Fibroblast of lung (primary cell): ENCODE data around the gene TGFBRAP1. TPM values are rescaled to one million over a fixed set of nuclear protein-coding genes. Genes with fewer than 3 reads are reported as not detected.

Experiments used
- DNase-seq, 2 donors: peaks; one replicate each; pipeline versions ENCODE4 v3.0.0 to v3.0.0-alpha.2; 2010; ENCODE audit warnings: low read depth in 2 of 2
- H2AFZ ChIP-seq: 2 replicates; pipeline ENCODE4 v1.5.1; 2012; ENCODE audit warnings: low read length, control low read depth, inconsistent platforms
- H3K27ac ChIP-seq: 2 replicates; pipeline ENCODE4 v1.5.1; 2011; ENCODE audit warnings: low read length, control low read depth; ENCODE audit not compliant: insufficient read depth
- H3K27me3 ChIP-seq: 2 replicates; pipeline ENCODE4 v1.5.1; 2011; ENCODE audit warnings: mild to moderate bottlenecking, low read length; ENCODE audit not compliant: control insufficient read depth, insufficient read depth
- H3K36me3 ChIP-seq: 2 replicates; pipeline ENCODE4 v1.5.1; 2011; ENCODE audit warnings: low read length; ENCODE audit not compliant: control insufficient read depth, insufficient read depth
- H3K4me1 ChIP-seq: 2 replicates; pipeline ENCODE4 v1.5.1; 2011; ENCODE audit warnings: low read length; ENCODE audit not compliant: control insufficient read depth, insufficient read depth; ENCODE audit errors: extremely low read depth
- H3K4me2 ChIP-seq: 2 replicates; pipeline ENCODE4 v1.5.1; 2011; ENCODE audit warnings: low read length, control low read depth; ENCODE audit not compliant: insufficient read depth; ENCODE audit errors: extremely low read depth
- H3K4me3 ChIP-seq, 4 experiments: fragments of 200-600 bp in 1 of 4; sonication (generic) in 1 of 4; replicated peaks in 1 of 4; 2 replicates each; pipeline ENCODE4 v1.5.1; 2011 to 2016; ENCODE audit warnings: low read length in 4 of 4, low read depth in 3 of 4, mild to moderate bottlenecking in 3 of 4, control low read depth in 2 of 4, inconsistent platforms in 1 of 4, mixed read lengths in 1 of 4; ENCODE audit not compliant: insufficient read depth in 1 of 4; ENCODE audit errors: control extremely low read depth in 1 of 4
- H3K79me2 ChIP-seq: 2 replicates; pipeline ENCODE4 v1.5.1; 2012; ENCODE audit warnings: mild to moderate bottlenecking, low read length, inconsistent platforms; ENCODE audit not compliant: control insufficient read depth, insufficient read depth
- H3K9ac ChIP-seq: 2 replicates; pipeline ENCODE4 v1.5.1; 2011; ENCODE audit warnings: mild to moderate bottlenecking, low read length, control low read depth; ENCODE audit not compliant: insufficient read depth
- H3K9me3 ChIP-seq: 2 replicates; pipeline ENCODE4 v1.5.1; 2012; ENCODE audit warnings: low read depth, low read length; ENCODE audit not compliant: control insufficient read depth, insufficient read depth
- H4K20me1 ChIP-seq: 2 replicates; pipeline ENCODE4 v1.5.1; 2011; ENCODE audit warnings: low read length; ENCODE audit not compliant: control insufficient read depth, insufficient read depth; ENCODE audit errors: extremely low read depth
- EZH2 ChIP-seq: IDR thresholded peaks from 2 replicates; pipeline ENCODE4 v1.5.1; 2012; ENCODE audit warnings: low read length, control low read depth, mild to moderate bottlenecking; ENCODE audit errors: missing control alignments
- polyA plus RNA-seq, 2 donors: library from polyadenylated mRNA; depleted of rRNA in 1 of 2; stranded (reverse) in 1 of 2; unstranded in 1 of 2; fragments of >200 nt; gene quantifications; 2 replicates each; pipeline ENCODE4 v1.2.1, GENCODE V29; 2011 to 2012; ENCODE audit warnings: missing spikeins in 1 of 2
- total RNA-seq: library from RNA; depleted of rRNA; stranded (reverse); fragments of >200 nt; gene quantifications from 2 replicates; pipeline ENCODE4 v1.2.1, GENCODE V29; 2014
- TF ChIP-seq, protein P1 (sequence below), 2 donors: IDR thresholded peaks in 1 of 2; conservative IDR thresholded peaks in 1 of 2; 1 replicate in 1 of 2; 2 replicates in 1 of 2; pipeline ENCODE4 v1.5.1; 2011 to 2012; ENCODE audit warnings: low read length in 2 of 2, control low read depth in 1 of 2, inconsistent platforms in 1 of 2, low read depth in 1 of 2, mild to moderate bottlenecking in 1 of 2

The TGFBRAP1 gene
- total and polyA plus RNA-seq, 2 donors (not counting 1 experiment from before 2014, with no cell fraction given), result 8.5 to 14.9 TPM

DNA sequence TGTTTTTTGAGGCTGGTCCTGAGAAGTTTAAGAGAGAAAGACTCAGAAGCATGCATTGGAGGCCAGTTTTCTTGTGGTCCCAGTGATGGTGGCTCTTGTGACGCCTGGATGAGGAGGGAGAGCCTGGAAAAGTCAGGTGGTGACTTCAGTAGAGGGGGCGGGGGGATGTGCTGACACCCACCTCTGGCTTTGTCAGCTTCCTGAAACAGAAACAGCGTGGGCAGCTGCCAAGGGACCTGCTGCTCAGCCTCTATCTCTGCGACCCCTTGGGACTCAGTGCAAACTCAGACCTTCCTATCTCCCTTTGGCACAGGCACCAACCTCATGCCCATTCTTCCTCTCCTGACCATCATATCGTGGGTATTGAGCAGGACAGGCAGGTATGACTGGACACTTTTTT, 6.4 kb downstream of the TGFBRAP1 start:
- Histone ChIP-seq H3K9ac (no peak overlapping the region), H3K9me3 (no peaks in the 10 kb centered on the region), H3K4me2 (no peak overlapping the region), H3K4me1 (peaks cover 5% of the 10 kb centered on the region), H3K79me2 (peaks cover 29% of the 10 kb centered on the region), H3K27ac (no peak overlapping the region), H3K36me3 (no peaks in the 10 kb centered on the region), H2AFZ (no peak overlapping the region), H4K20me1 (no peaks in the 10 kb centered on the region), H3K4me3 (no peak overlapping the region), H3K27me3 (no peaks in the 10 kb centered on the region)
- DNase-seq, result no peak
- TF ChIP-seq, protein P1, sequence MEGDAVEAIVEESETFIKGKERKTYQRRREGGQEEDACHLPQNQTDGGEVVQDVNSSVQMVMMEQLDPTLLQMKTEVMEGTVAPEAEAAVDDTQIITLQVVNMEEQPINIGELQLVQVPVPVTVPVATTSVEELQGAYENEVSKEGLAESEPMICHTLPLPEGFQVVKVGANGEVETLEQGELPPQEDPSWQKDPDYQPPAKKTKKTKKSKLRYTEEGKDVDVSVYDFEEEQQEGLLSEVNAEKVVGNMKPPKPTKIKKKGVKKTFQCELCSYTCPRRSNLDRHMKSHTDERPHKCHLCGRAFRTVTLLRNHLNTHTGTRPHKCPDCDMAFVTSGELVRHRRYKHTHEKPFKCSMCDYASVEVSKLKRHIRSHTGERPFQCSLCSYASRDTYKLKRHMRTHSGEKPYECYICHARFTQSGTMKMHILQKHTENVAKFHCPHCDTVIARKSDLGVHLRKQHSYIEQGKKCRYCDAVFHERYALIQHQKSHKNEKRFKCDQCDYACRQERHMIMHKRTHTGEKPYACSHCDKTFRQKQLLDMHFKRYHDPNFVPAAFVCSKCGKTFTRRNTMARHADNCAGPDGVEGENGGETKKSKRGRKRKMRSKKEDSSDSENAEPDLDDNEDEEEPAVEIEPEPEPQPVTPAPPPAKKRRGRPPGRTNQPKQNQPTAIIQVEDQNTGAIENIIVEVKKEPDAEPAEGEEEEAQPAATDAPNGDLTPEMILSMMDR (conservative IDR thresholded peaks at IDR 0.05 in 1 of 2, IDR thresholded peaks at IDR 0.05 in 1 of 2; ENCODE audit: low read depth in 1 of 2, low read length in 2 of 2), result no peak
- TF ChIP-seq EZH2, result no peak

DNA sequence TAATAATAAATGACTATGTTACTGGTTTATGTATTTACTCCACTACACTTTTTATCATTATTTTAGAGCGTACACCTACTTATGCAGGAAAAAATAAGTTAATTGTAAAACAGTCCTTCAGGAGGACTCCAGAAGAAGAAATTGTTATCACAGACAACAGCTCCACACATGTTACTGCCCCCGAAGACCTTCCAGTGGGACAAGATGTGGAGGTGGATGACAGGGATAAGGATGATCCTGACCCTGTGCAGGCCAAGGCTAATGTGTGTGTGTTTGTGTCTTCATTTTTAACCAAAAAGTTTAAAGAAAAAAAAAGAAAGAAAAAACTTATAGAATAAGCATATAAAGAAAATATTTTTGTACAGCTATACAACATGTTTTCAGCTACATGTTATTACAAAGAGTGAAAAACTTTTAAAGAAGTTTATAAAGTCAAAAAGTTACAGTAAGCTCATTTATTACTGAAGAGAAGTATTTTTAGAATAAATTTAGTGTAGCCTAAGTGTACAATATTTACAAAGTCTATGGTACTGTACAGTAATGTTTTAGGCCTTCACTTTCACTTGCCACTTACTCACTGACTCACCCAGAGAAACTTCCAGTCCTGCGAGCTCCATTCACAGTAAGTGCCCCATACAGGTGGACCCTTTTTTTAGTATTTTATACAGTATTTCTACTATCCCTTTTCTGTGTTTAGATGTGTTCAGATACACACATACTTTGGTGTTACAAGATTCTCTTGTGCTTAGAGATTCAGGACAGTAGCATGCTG, 7.5 kb downstream of the TGFBRAP1 start:
- no peak overlapping the region for H2AFZ ChIP-seq
- TF ChIP-seq EZH2, result no peak
- TF ChIP-seq, protein P1 (conservative IDR thresholded peaks at IDR 0.05 in 1 of 2, IDR thresholded peaks at IDR 0.05 in 1 of 2; ENCODE audit: low read depth in 1 of 2, low read length in 2 of 2), result no peak
- no peaks in the 10 kb centered on the region for H3K36me3 ChIP-seq
- H3K4me1 ChIP-seq, result no peaks in the 10 kb centered on the region
- no peak overlapping the region for H3K27ac ChIP-seq
- no peak overlapping the region for H3K4me3 ChIP-seq
- H4K20me1 ChIP-seq, result no peaks in the 10 kb centered on the region
- H3K9ac ChIP-seq, result no peak overlapping the region
- no peaks in the 10 kb centered on the region for H3K9me3 ChIP-seq
- peaks cover 21% of the 10 kb centered on the region for H3K79me2 ChIP-seq
- peak in 1 of 2 donors; percentile 68 for DNase-seq
- H3K4me2 ChIP-seq, result no peak overlapping the region
- H3K27me3 ChIP-seq, result no peaks in the 10 kb centered on the region

DNA sequence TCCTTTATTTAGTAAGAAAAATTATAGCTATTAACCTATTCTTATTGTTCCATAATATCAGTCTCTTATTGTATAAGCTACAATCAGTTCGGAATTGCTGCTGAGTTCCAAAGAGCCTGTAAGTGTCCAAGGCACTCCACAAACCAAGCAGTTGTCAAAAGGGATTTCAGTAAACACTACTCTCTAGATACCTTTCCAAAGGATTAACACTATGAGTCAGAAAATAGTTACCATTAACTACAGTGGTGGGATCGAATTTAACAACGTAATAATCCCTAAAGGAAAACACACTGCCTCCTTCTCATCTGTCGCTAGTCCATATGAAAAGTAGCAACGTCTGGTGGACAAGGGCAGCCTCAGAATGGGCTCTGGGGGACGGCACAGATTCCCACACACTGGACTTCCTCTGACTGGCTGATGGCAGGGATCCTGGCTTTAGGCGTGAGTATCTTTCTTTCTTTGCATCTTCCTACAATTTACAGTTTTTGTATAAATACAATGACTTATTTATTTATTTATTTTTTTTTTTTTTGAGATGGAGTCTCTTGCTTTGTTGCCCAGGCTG, 8.8 kb downstream of the TGFBRAP1 start:
- TF ChIP-seq, protein P1 (conservative IDR thresholded peaks at IDR 0.05 in 1 of 2, IDR thresholded peaks at IDR 0.05 in 1 of 2; ENCODE audit: low read depth in 1 of 2, low read length in 2 of 2), result no peak
- no peak for TF ChIP-seq EZH2
- H2AFZ ChIP-seq, result no peak overlapping the region
- no peaks in the 10 kb centered on the region for H3K9me3 ChIP-seq
- no peak overlapping the region for H3K4me2 ChIP-seq
- no peaks in the 10 kb centered on the region for H3K4me1 ChIP-seq
- H3K9ac ChIP-seq, result no peak overlapping the region
- H3K27me3 ChIP-seq, result no peaks in the 10 kb centered on the region
- H3K4me3 ChIP-seq, result no peak overlapping the region
- H3K27ac ChIP-seq, result no peak overlapping the region
- peaks cover 18% of the 10 kb centered on the region for H3K79me2 ChIP-seq
- H4K20me1 ChIP-seq, result no peaks in the 10 kb centered on the region
- no peaks in the 10 kb centered on the region for H3K36me3 ChIP-seq
- DNase-seq, result peak in 1 of 2 donors; percentile 9
